AG09309 (cell line): ENCODE measurements around the gene METTL6.
"Not testable (repeated sequence)": the region's sequence is repeated elsewhere in the genome, so short reads cannot be mapped to it uniquely, and the experiment has no call there.

Experiments
- DNase-seq: peaks from one replicate; pipeline ENCODE4 v3.0.0-alpha.2; 2010; ENCODE audit warnings: low read depth
- H3K4me3 ChIP-seq: 2 replicates; pipeline ENCODE4 v1.5.1; 2011; ENCODE audit warnings: mild to moderate bottlenecking, low read depth, low read length, moderate library complexity; ENCODE audit not compliant: control insufficient read depth
- TF ChIP-seq, protein P1 (sequence below): IDR thresholded peaks from 2 replicates; pipeline ENCODE4 v1.5.1; 2011; ENCODE audit warnings: mild to moderate bottlenecking, low read depth, low read length, inconsistent platforms; ENCODE audit not compliant: insufficient read depth, control insufficient read depth; ENCODE audit errors: missing control alignments

Gene METTL6

DNA sequence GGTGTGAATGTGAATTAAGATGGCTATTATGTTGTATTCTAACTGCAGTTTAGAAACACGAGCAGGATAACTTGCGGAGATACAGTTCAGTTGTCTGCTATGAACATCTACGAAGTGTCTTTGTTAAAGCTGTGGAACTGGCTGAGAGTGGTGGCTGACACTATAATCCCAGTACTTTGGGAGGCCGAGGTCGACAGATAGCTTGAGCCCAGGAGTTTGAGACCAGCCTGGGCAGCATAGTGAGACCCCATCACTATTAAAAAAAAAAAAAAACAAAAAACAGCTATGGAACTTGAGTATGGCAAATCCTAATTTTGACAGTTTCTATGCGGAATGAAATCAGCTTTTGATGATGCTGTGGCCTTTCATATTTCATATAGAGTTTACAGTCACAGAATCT, 1.7 kb upstream of the METTL6 start:
- peak overlapping the region; percentile 88 for H3K4me3 ChIP-seq
- TF ChIP-seq, protein P1, sequence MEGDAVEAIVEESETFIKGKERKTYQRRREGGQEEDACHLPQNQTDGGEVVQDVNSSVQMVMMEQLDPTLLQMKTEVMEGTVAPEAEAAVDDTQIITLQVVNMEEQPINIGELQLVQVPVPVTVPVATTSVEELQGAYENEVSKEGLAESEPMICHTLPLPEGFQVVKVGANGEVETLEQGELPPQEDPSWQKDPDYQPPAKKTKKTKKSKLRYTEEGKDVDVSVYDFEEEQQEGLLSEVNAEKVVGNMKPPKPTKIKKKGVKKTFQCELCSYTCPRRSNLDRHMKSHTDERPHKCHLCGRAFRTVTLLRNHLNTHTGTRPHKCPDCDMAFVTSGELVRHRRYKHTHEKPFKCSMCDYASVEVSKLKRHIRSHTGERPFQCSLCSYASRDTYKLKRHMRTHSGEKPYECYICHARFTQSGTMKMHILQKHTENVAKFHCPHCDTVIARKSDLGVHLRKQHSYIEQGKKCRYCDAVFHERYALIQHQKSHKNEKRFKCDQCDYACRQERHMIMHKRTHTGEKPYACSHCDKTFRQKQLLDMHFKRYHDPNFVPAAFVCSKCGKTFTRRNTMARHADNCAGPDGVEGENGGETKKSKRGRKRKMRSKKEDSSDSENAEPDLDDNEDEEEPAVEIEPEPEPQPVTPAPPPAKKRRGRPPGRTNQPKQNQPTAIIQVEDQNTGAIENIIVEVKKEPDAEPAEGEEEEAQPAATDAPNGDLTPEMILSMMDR: no peak
- DNase-seq: no peak

DNA sequence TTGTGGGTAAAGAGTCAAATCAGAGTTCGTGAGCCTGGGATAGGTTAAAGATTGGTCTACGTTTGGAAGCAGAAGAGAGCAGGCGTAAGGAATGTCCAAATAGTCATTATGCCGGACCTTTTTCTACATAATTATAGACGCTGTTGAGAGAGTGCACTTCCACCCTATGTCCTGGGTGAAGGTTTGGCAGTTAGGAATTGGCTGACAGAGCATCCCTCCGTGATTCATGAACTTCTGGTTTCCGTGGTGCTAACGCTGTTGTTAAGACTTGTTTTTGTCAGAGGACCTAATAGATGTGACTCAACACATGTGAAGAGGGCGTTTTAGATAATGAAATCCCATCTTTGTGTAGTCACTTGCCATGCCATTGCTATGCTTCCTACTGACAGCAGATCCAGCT, 1.2 kb upstream of the METTL6 start:
- H3K4me3 ChIP-seq: peak overlapping the region; percentile 88
- TF ChIP-seq, protein P1: no peak
- peak; percentile 41 for DNase-seq

DNA sequence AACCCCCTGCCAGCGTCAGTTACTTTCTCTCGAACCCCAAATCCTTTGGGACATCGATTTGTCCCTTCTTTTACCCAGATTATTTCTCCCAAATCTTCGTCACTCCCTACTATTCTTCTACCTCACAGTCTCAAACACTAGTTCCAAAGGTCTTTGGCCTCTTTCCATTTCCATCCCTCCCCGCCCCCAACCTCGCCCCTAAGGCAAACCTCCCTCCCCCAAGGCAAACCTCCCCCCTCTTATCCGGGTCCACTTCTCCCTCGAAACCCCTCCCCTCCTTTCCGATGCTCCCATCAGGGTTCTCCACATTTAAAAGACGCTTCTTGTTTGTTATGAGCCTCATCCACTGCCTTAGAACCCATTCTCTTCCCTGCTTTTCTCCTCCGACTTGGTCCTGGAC, 637 bp upstream of the METTL6 start:
- TF ChIP-seq, protein P1: no peak
- DNase-seq: no peak
- peak overlapping the region; percentile 88 for H3K4me3 ChIP-seq

DNA sequence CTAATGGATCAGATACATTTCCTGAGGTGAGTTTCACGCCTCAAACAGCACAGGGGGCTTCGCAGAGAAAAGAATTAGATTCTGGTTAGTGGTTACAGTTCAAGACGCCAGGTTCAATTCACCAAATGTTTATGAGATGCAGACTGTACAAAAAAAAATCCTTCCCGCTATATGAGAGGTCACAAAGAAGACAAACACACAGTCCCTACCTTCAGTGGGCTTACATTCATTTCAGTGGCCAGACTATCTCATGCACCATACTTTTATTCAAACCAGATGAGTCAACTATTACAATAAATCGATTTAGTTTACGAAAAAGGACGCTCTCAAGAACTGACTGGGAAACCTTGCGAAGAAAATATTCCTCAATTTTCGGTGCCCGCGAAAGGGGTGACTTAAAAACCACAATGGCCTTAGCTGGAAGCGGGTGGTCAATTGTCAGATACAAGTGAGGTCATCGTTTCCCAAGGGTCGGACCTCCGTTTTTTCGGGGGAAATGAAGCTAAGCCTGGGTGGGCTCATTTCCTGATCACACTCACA, 695 bp downstream of the METTL6 start:
- TF ChIP-seq, protein P1: no peak
- peak overlapping the region; percentile 88 for H3K4me3 ChIP-seq

DNA sequence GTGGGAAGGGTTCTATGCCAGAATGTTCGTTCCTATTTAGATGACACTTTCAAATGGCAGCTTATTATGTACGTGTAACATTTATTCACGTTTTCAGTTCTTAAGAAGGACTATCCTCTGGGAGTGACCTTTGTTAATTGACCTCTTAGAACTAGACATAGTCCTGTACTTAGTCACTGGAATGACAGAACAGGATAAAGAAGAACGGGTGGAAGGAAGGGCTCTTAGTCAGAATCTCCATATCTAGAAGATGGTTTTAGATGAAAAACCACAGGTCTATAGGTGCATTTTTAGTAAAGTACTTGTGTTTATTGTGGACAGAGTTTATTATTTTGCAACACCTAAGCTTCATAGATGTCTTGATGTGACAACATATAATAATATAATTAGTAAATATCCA, 6.5 kb downstream of the METTL6 start:
- TF ChIP-seq, protein P1: no peak
- no peak for DNase-seq
- H3K4me3 ChIP-seq: no peak overlapping the region

More for the DNA sequence above, 695 bp downstream of the METTL6 start:
- DNase-seq: no peak

DNA sequence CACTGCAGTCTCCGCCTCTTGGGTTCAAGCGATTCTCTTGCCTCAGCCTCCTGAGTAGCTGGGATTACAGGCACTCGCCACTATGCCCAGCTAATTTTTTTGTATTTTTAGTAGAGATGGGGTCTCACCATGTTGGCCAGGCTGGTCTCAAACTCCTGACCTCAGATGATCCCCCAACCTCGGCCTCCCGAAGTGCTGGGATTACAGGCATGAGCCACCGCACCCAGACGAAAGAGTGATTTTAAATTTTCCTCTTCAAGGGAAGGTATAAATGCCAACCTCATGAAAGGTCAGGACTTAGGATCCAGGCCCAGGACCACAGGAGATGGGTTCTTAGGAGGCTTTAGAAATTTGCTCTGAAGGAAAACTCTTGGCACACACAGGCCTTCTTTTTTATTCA, 16.4 kb downstream of the METTL6 start:
- not testable (repeated sequence) for H3K4me3 ChIP-seq, DNase-seq

DNA sequence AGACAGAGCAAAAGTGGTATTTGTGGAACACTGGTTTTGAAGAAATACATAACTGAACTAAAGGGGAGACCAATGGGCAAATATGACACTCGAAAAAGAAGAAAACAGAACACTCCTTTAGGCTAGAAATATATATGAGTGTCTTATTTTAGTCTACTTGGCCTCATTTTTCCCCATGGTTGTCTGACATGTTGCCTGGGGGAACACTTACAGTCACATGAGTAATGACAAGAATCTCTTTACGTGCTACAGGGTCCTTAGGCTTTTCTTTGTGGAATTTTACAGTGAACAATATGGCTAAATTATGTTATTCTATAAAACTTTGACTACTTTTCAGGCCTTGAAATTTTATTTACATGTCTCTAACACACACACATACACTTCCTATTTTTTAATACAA, 17.6 kb downstream of the METTL6 start:
- no peak for DNase-seq
- H3K4me3 ChIP-seq: no peak overlapping the region
- TF ChIP-seq, protein P1: no peak
